Large intestine (tissue), 12 donors: ENCODE measurements around the gene ISLR2. TPM values are rescaled to one million over a fixed set of nuclear protein-coding genes. Genes with fewer than 3 reads are reported as not detected.
"Not testable (repeated sequence)": the region's sequence is repeated elsewhere in the genome, so short reads cannot be mapped to it uniquely, and the experiment has no call there.

ENCODE experiments used
- DNase-seq, 2 donors: peaks; one replicate each; pipeline versions ENCODE4 v3.0.0 to v3.0.0-alpha.2; 2013
- H3K27ac ChIP-seq: one replicate; pipeline ENCODE4 v1.5.1; 2013; ENCODE audit warnings: low read length
- H3K27me3 ChIP-seq: 2 replicates; pipeline ENCODE4 v1.6.1; 2013; ENCODE audit warnings: low read length; ENCODE audit not compliant: control insufficient read depth, insufficient read depth
- H3K36me3 ChIP-seq: 2 replicates; pipeline ENCODE4 v1.6.1; 2013; ENCODE audit warnings: low read length; ENCODE audit not compliant: control insufficient read depth, insufficient read depth
- H3K4me1 ChIP-seq: one replicate; pipeline ENCODE4 v1.6.1; 2013; ENCODE audit warnings: low read length; ENCODE audit not compliant: control insufficient read depth, insufficient read depth
- H3K4me3 ChIP-seq: one replicate; pipeline ENCODE4 v1.5.1; 2013; ENCODE audit warnings: low read length
- H3K9me3 ChIP-seq: one replicate; pipeline ENCODE4 v1.6.1; 2013; ENCODE audit warnings: mild to moderate bottlenecking, low read depth, low read length, moderate library complexity; ENCODE audit not compliant: control insufficient read depth
- WGBS: methylation state at CpG from one replicate; pipeline ENCODE4 v1.1.5; 2013; ENCODE audit warnings: low lambda C conversion rate; ENCODE audit not compliant: insufficient coverage; 5-methylcytosine and 5-hydroxymethylcytosine counted together
- long read RNA-seq, 11 donors: transcript quantifications; one replicate each; lab custom pipeline, GENCODE V29; 2026
- polyA plus RNA-seq: library from polyadenylated mRNA; unstranded; fragments of 120-200 nt; gene quantifications from one replicate; pipeline ENCODE4 v1.2.1, GENCODE V29; 2013

Gene ISLR2
- polyA plus RNA-seq: 4.9 TPM
- long read RNA-seq, donor 1, partial matches to known transcripts: 0 of 1 reads
- long read RNA-seq, donor 1, other reads (novel, unspliced or antisense): 0 of 1 reads
- long read RNA-seq, donor 2, partial matches to known transcripts: 0 of 1 reads
- long read RNA-seq, donor 2, other reads (novel, unspliced or antisense): 0 of 1 reads
- long read RNA-seq, donor 3: 0 reads
- long read RNA-seq, donor 4: 0 reads
- long read RNA-seq, donor 5: 0 reads
- long read RNA-seq, donor 6, partial matches to known transcripts: 0 of 2 reads
- long read RNA-seq, donor 6, other reads (novel, unspliced or antisense): 0 of 2 reads
- long read RNA-seq, donor 7, partial matches to known transcripts: 0 of 1 reads
- long read RNA-seq, donor 7, other reads (novel, unspliced or antisense): 0 of 1 reads
- long read RNA-seq, donor 8, partial matches to known transcripts: 0 of 3 reads
- long read RNA-seq, donor 8, other reads (novel, unspliced or antisense): 0 of 3 reads
- long read RNA-seq, donor 9: 0 reads
- long read RNA-seq, donor 10, partial matches to known transcripts: 0 of 3 reads
- long read RNA-seq, donor 10, other reads (novel, unspliced or antisense): 0 of 3 reads
- long read RNA-seq, donor 11: 0 reads

GRCh38 chr15:74130155-74130848 is at the start of gene ISLR2:
ISLR2 (plus strand) TSS chr15:74130586; CDS start chr15:74132755, 2,169 bp downstream.
- WGBS: no CpG with 5 or more reads among the region's 53 CpGs
- Histone ChIP-seq H3K4me1 (peaks cover 11% of the 10 kb centered on the region), H3K27me3 (peaks cover 93% of the 10 kb centered on the region), H3K27ac (no peak within 1 kb of the TSS), H3K4me3 (no peak within 1 kb of the TSS), H3K36me3 (no peaks in the 10 kb centered on the region), H3K9me3 (peaks cover 37% of the 10 kb centered on the region)
- peak in 1 of 2 donors; percentile 7 for DNase-seq

DNA sequence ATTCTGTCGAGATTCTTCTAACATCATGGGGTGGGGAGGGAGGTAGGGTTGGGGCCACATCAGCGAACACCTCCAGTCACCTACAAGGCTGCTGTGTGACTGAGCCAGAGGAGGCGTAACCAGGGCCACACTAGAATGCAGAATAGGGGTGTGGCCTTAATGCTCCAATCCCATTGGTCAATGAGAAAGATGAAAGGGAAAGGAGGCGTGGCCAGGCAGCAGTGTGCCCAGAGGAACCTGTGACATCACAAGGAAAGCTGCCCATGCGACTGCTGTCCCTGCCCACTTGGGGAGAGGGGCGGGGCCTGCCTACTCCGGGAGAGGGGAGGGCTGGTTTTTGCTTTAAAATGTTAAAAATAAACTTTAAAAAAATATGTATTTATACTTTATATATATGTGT is 47.9 kb upstream of the ISLR2 start, which contains the start of gene GOLGA6A:
TSS of gene GOLGA6A (minus strand) at position 101 of the 400 bp plus-strand sequence. CDS start at position 60, 41 bp downstream.
- no CpG with 5 or more reads among the region's 7 CpGs for WGBS
- not testable (repeated sequence) for H3K4me1 ChIP-seq, H3K27ac ChIP-seq, DNase-seq, H3K36me3 ChIP-seq, H3K4me3 ChIP-seq, H3K9me3 ChIP-seq, H3K27me3 ChIP-seq

DNA sequence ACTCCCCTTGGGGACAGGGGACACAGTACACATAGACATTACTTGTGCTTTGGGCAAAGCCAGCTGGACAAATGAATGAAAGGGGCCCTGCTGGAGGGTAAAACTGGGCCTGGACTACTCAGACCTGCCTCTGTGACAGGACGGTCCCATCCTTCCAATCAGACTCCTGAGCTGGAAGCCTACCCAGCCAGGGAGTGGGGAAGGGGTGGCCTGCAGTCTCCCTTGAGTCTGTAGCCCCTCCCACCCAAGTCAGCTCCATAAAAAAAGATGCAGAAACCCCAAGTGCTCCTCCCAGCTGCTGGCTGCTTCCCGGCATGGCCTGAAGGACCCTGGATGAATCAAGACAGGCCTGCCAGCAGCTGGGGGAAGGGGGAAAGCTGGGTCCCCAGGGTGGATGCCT is 35.8 kb upstream of the ISLR2 start:
- no CpG with 5 or more reads among the region's 2 CpGs for WGBS
- H3K4me3 ChIP-seq, H3K27me3 ChIP-seq, H3K4me1 ChIP-seq, DNase-seq, H3K27ac ChIP-seq, H3K36me3 ChIP-seq, H3K9me3 ChIP-seq: not testable (repeated sequence)

GRCh38 chr15:74095610-74096009 is 34.8 kb upstream of the ISLR2 start:
- WGBS: no CpG with 5 or more reads among the region's 10 CpGs
- H3K4me1 ChIP-seq, H3K27ac ChIP-seq, DNase-seq, H3K4me3 ChIP-seq, H3K9me3 ChIP-seq, H3K27me3 ChIP-seq, H3K36me3 ChIP-seq: not testable (repeated sequence)

DNA sequence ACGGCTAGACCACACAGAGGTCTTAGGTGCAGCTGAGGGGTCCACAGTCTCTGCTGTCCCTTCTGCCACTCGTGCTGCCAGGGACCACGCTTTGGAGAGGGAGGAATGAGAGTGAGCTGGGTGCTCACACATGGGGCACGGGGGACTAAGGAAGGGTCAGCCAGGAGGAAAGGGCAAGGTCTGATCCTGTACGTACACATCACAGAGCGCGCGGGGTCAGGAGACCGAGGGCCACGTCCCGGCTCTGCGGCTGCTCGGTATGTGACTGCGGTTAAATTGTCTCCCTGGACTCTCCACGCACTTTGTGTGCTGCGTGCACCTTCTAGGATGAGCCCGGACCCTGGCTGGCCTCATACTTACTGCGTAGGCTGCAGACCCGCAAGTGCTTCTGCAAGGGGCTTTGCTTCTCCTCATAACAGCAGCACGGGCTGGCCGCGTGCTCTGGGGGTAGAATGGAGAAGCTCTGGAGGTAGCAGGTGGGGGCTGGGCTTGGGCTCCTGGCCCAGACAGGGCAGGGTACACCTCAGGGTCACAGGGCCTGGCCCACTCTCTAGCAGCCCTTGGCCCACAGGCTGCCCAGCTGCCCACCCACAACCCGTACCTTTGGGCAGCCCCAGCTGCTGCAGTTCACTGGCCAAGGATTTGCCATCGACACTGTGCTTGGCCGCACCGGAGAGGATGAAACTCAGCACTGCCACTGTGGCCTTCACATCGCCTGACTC is 33.5 kb upstream of the ISLR2 start:
- not testable (repeated sequence) for H3K27ac ChIP-seq, H3K4me3 ChIP-seq, DNase-seq, H3K9me3 ChIP-seq, H3K4me1 ChIP-seq, H3K27me3 ChIP-seq, H3K36me3 ChIP-seq
- WGBS: no CpG with 5 or more reads among the region's 27 CpGs

DNA sequence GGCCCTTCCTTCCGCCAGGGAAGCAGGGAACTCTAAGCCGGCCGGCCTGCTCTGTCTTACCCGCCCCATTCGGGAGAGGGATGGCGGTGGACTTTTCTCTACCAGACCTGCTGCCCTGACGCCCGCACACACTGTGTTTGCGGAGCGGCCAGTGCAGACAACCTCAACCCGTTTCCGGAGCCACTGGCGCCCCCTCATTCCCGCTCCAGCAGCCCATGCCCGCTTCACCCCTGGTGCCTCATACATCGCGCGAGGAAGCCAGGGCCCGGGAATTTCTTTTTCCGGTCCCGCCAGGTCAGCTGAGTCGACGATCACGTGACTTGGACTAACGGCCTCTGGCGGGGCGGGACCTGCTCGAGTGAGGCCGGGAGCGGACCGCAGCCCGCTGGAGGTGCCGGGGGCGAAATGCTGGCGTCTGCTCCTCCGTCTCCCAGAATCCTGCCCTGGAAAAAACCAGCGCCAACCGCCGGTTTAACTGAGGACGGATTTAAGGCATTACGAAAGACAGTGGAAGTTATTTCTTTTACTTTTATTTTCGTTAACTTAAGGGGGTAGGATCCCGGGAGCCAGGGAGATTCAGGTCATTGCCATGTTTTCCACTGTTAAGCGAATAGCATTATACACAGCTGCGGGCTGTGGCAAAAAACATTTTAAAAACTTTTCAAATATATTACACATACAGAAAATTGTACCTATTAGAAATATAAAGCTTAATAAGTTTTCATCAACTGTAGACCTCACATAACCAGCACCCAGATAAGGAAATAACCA is 30.2 kb upstream of the ISLR2 start:
- no CpG with 5 or more reads among the region's 45 CpGs for WGBS
- H3K4me3 ChIP-seq: peak overlapping the region; percentile 36
- H3K4me1 ChIP-seq, H3K9me3 ChIP-seq, H3K27me3 ChIP-seq, H3K27ac ChIP-seq, H3K36me3 ChIP-seq: not testable (repeated sequence)
- peak; percentile 75 to 89 for DNase-seq

GRCh38 chr15:74108111-74108510 is 22.3 kb upstream of the ISLR2 start:
- Histone ChIP-seq H3K4me3 (no peak overlapping the region), H3K4me1 (no peaks in the 10 kb centered on the region), H3K27me3 (peaks cover 3% of the 10 kb centered on the region), H3K36me3 (no peaks in the 10 kb centered on the region), H3K27ac (no peak overlapping the region), H3K9me3 (no peaks in the 10 kb centered on the region)
- no peak for DNase-seq
- WGBS: no CpG with 5 or more reads among the region's 5 CpGs

DNA sequence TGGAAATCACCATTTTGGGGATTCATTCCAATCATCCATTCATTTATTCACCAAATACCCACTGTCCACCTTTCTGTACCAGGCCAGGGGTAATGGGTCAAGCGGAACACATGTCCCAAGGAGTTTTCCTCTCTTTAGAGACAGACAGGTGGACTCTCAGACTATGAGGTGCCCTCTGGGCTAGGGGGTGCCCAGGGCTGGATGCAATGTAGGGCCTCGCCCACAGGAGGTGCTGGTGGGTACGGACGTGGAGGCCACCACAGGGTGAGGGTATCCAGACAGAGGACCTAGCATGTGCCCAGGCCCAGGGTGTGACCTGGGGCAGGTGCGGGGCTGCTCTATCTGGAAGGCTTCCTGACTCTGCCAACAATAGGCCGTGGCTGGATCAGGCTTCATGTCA is 21.8 kb upstream of the ISLR2 start:
- not testable (repeated sequence) for H3K9me3 ChIP-seq, H3K4me3 ChIP-seq, H3K4me1 ChIP-seq, H3K27me3 ChIP-seq, DNase-seq, H3K27ac ChIP-seq, H3K36me3 ChIP-seq
- no CpG with 5 or more reads among the region's 6 CpGs for WGBS

GRCh38 chr15:74109713-74110112 is 20.7 kb upstream of the ISLR2 start:
- 90% methylated on average over 2 of the region's 7 CpGs for WGBS
- no peak overlapping the region for H3K27ac ChIP-seq

More at GRCh38 chr15:74109713-74110112, 20.7 kb upstream of the ISLR2 start:
- Histone ChIP-seq H3K36me3 (no peaks in the 10 kb centered on the region), H3K4me3 (no peak overlapping the region), H3K4me1 (no peaks in the 10 kb centered on the region), H3K27me3 (peaks cover 3% of the 10 kb centered on the region), H3K9me3 (no peaks in the 10 kb centered on the region)
- no peak for DNase-seq
